Neural progenitor cell (in vitro differentiated cells): ENCODE results near the gene DBH. TPM values are rescaled to one million over a fixed set of nuclear protein-coding genes. Genes with fewer than 3 reads are reported as not detected.

Experiments used
- DNase-seq: peaks from one replicate; pipeline ENCODE4 v3.0.0-alpha.2; 2016; ENCODE audit warnings: low spot score
- H2AFZ ChIP-seq: fragments of 200-600 bp; sonication (generic); replicated peaks from 2 replicates; pipeline ENCODE4 v1.6.1; 2016; ENCODE audit warnings: antibody characterized with exemption
- H3F3A ChIP-seq: fragments of 200-600 bp; sonication (generic); 2 replicates; pipeline ENCODE4 v1.6.1; 2016; ENCODE audit warnings: antibody characterized with exemption, low read depth
- H3K27ac ChIP-seq: fragments of 200-600 bp; sonication (generic); 2 replicates; pipeline ENCODE4 v1.5.1; 2016; ENCODE audit warnings: mild to moderate bottlenecking
- H3K27me3 ChIP-seq: fragments of 200-600 bp; sonication (generic); 2 replicates; pipeline ENCODE4 v1.6.1; 2016; ENCODE audit warnings: mild to moderate bottlenecking, moderate library complexity
- H3K36me3 ChIP-seq: fragments of 200-600 bp; sonication (generic); 2 replicates; pipeline ENCODE4 v1.5.1; 2016
- H3K4me1 ChIP-seq: fragments of 200-600 bp; sonication (generic); 2 replicates; pipeline ENCODE4 v1.6.1; 2016; ENCODE audit warnings: mixed run types
- H3K4me2 ChIP-seq: fragments of 200-600 bp; sonication (generic); 2 replicates; pipeline ENCODE4 v1.6.1; 2016
- H3K4me3 ChIP-seq: fragments of 200-600 bp; sonication (generic); 2 replicates; pipeline ENCODE4 v1.5.1; 2016
- H3K79me2 ChIP-seq: fragments of 200-600 bp; sonication (generic); 2 replicates; pipeline ENCODE4 v1.6.1; 2016; ENCODE audit warnings: low read depth
- H3K9ac ChIP-seq: fragments of 200-600 bp; sonication (generic); 2 replicates; pipeline ENCODE4 v1.6.1; 2016
- H3K9me3 ChIP-seq: fragments of 200-600 bp; sonication (generic); 2 replicates; pipeline ENCODE4 v1.5.1; 2016; ENCODE audit warnings: low read depth
- H4K20me1 ChIP-seq: fragments of 200-600 bp; sonication (generic); 2 replicates; pipeline ENCODE4 v1.6.1; 2016; ENCODE audit warnings: low read depth
- H3K27ac Mint-ChIP-seq: 3 replicates; pipeline ENCODE4 v1.8.0; 2021; ENCODE audit warnings: mixed read lengths
- H3K27me3 Mint-ChIP-seq: 2 replicates; pipeline ENCODE4 v1.8.0; 2022; ENCODE audit warnings: low read depth, mild to moderate bottlenecking, inconsistent platforms, moderate library complexity, mixed read lengths; ENCODE audit not compliant: insufficient read depth
- H3K36me3 Mint-ChIP-seq: 3 replicates; pipeline ENCODE4 v1.8.0; 2021; ENCODE audit warnings: mixed read lengths
- H3K4me1 Mint-ChIP-seq: 3 replicates; pipeline ENCODE4 v1.8.0; 2021; ENCODE audit warnings: mixed read lengths
- H3K4me3 Mint-ChIP-seq: 3 replicates; pipeline ENCODE4 v1.8.0; 2021; ENCODE audit warnings: mild to moderate bottlenecking, moderate library complexity, mixed read lengths
- H3K9me3 Mint-ChIP-seq: 3 replicates; pipeline ENCODE4 v1.8.0; 2020; ENCODE audit warnings: mixed read lengths
- CTCF ChIP-seq: fragments of 200-600 bp; sonication (generic); IDR thresholded peaks from 2 replicates; pipeline ENCODE4 v1.5.1; 2017; ENCODE audit warnings: antibody characterized with exemption, mild to moderate bottlenecking
- EZH2 ChIP-seq: fragments of 200-600 bp; sonication (generic); IDR thresholded peaks from 2 replicates; pipeline ENCODE4 v1.6.1; 2017; ENCODE audit warnings: antibody characterized with exemption, mild to moderate bottlenecking, moderate library complexity
- EZH2phosphoT487 ChIP-seq: fragments of 200-600 bp; sonication (generic); IDR thresholded peaks from 2 replicates; pipeline ENCODE4 v1.6.1; 2017; ENCODE audit warnings: antibody characterized with exemption
- total RNA-seq: library from RNA; depleted of rRNA; stranded (reverse); fragments of >200 nt; gene quantifications from 2 replicates; pipeline ENCODE4 v1.2.3, GENCODE V29; 2015; ENCODE audit warnings: low replicate concordance

The DBH gene
- total RNA-seq, 1 donor from 2014 or later, result not detected

- Histone ChIP-seq H3K4me2 (no peak overlapping the region), H3K27ac (no peak overlapping the region), H2AFZ (no peak overlapping the region), H3K9me3 (no peaks in the 10 kb centered on the region), H4K20me1 (no peaks in the 10 kb centered on the region), H3K79me2 (no peaks in the 10 kb centered on the region), H3K4me3 (no peak overlapping the region), H3K4me1 (peaks cover 18% of the 10 kb centered on the region), H3K36me3 (no peaks in the 10 kb centered on the region), H3F3A (no peaks in the 10 kb centered on the region), H3K27me3 (no peaks in the 10 kb centered on the region), H3K9ac (no peak overlapping the region)
- TF ChIP-seq CTCF (no peak), EZH2phosphoT487 (no peak), EZH2 (no peak)
- H3K9me3 Mint-ChIP-seq, result no peaks in the 10 kb centered on the region
- peaks cover 30% of the 10 kb centered on the region for H3K4me1 Mint-ChIP-seq
- H3K4me3 Mint-ChIP-seq, result no peak overlapping the region
- peaks cover 11% of the 10 kb centered on the region for H3K27me3 Mint-ChIP-seq
- H3K36me3 Mint-ChIP-seq, result no peaks in the 10 kb centered on the region
- no peak overlapping the region for H3K27ac Mint-ChIP-seq
- DNase-seq, result no peak
These were observed 6.7 kb downstream of the DBH start for GRCh38 chr9:133642708-133643361.

- H3K4me1 ChIP-seq, result peaks cover 14% of the 10 kb centered on the region
- no peak overlapping the region for H3K27ac ChIP-seq
These were observed 7.2 kb downstream of the DBH start for GRCh38 chr9:133643362-133643755.

DNA sequence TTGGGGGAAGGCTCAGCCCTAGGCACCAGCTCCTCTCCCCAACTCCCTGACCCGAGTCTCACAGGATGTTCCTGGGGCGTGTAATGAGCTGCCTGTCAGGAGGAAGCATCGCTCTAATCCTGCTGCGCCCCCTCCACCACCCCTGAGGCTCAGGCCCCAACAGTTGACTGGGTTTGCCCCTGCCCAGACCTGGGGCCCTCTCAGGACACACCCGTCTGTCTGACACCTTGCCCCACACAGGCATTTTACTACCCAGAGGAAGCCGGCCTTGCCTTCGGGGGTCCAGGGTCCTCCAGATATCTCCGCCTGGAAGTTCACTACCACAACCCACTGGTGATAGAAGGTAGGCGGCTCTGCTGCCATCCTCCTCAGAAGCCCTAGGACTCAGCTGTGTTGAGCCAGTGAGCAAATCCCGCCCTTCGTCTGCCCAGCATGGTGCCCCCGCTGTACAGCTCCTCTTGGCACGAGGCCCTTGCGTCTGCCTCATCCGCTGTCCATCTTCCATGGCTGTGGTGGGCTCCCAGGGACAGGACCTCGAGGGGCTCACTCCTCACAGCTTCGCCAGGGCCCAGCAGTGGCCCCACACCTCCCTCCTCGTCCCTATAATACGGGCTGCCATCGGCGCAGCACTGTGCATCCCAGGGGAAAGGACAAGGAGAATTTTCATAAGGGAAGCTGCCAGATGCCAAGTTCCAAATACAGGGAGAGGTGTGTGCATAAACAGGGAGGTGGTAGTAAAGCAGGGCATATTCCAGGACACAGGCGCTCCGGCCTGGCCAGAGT lies 8.0 kb downstream of the DBH start:
- Mint-ChIP-seq H3K36me3 (no peaks in the 10 kb centered on the region), H3K4me3 (no peak overlapping the region), H3K4me1 (peaks cover 24% of the 10 kb centered on the region), H3K27ac (no peak overlapping the region), H3K27me3 (peaks cover 8% of the 10 kb centered on the region), H3K9me3 (no peaks in the 10 kb centered on the region)
- Histone ChIP-seq H3K4me1 (peaks cover 13% of the 10 kb centered on the region), H3K4me3 (no peak overlapping the region), H3F3A (no peaks in the 10 kb centered on the region), H3K36me3 (no peaks in the 10 kb centered on the region), H3K9ac (no peak overlapping the region), H3K4me2 (no peak overlapping the region), H3K27ac (no peak overlapping the region), H3K79me2 (no peaks in the 10 kb centered on the region), H2AFZ (no peak overlapping the region), H3K9me3 (no peaks in the 10 kb centered on the region), H4K20me1 (no peaks in the 10 kb centered on the region), H3K27me3 (no peaks in the 10 kb centered on the region)
- TF ChIP-seq EZH2 (no peak), CTCF (no peak), EZH2phosphoT487 (no peak)
- no peak for DNase-seq

More at GRCh38 chr9:133643362-133643755, 7.2 kb downstream of the DBH start:
- Histone ChIP-seq H3K4me2 (no peak overlapping the region), H3K79me2 (no peaks in the 10 kb centered on the region), H3K4me3 (no peak overlapping the region), H3K27me3 (no peaks in the 10 kb centered on the region), H3K9me3 (no peaks in the 10 kb centered on the region), H2AFZ (no peak overlapping the region), H3K36me3 (no peaks in the 10 kb centered on the region), H3K9ac (no peak overlapping the region), H4K20me1 (no peaks in the 10 kb centered on the region), H3F3A (no peaks in the 10 kb centered on the region)
- no peak for TF ChIP-seq EZH2phosphoT487
- no peak for TF ChIP-seq CTCF
- no peak for TF ChIP-seq EZH2
- no peaks in the 10 kb centered on the region for H3K36me3 Mint-ChIP-seq
- no peak overlapping the region for H3K27ac Mint-ChIP-seq
- peaks cover 28% of the 10 kb centered on the region for H3K4me1 Mint-ChIP-seq
- peaks cover 10% of the 10 kb centered on the region for H3K27me3 Mint-ChIP-seq
- no peak overlapping the region for H3K4me3 Mint-ChIP-seq
- no peak for DNase-seq
- no peaks in the 10 kb centered on the region for H3K9me3 Mint-ChIP-seq
